ENCODE data around the gene MYLK.
"Not testable (repeated sequence)": the region's sequence is repeated elsewhere in the genome, so short reads cannot be mapped to it uniquely, and the experiment has no call there.

- TF ChIP-seq, protein P1, sequence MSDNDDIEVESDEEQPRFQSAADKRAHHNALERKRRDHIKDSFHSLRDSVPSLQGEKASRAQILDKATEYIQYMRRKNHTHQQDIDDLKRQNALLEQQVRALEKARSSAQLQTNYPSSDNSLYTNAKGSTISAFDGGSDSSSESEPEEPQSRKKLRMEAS (IDR thresholded peaks at IDR 0.05; ENCODE audit: low read depth, low read length): not testable (repeated sequence)
- not testable (repeated sequence) for TF ChIP-seq JUNB (IDR thresholded peaks at IDR 0.05); EP300 (IDR thresholded peaks at IDR 0.05; ENCODE audit: borderline replicate concordance in 1 of 2, control insufficient read depth in 1 of 2, low read depth in 2 of 2, low read length in 2 of 2); EZH2 (IDR thresholded peaks at IDR 0.05; ENCODE audit: borderline replicate concordance, control insufficient read depth, low read depth, low read length); MXI1 (IDR thresholded peaks at IDR 0.05; ENCODE audit: low read depth, low read length); ZSCAN29 (IDR thresholded peaks at IDR 0.05); SMAD5 (IDR thresholded peaks at IDR 0.05; ENCODE audit: low read depth); TARDBP (IDR thresholded peaks at IDR 0.05; ENCODE audit: borderline replicate concordance); BCL11A (IDR thresholded peaks at IDR 0.05; ENCODE audit: low read depth, low read length); GABPA (IDR thresholded peaks at IDR 0.05; ENCODE audit: low read depth)
- TF ChIP-seq, protein P2, sequence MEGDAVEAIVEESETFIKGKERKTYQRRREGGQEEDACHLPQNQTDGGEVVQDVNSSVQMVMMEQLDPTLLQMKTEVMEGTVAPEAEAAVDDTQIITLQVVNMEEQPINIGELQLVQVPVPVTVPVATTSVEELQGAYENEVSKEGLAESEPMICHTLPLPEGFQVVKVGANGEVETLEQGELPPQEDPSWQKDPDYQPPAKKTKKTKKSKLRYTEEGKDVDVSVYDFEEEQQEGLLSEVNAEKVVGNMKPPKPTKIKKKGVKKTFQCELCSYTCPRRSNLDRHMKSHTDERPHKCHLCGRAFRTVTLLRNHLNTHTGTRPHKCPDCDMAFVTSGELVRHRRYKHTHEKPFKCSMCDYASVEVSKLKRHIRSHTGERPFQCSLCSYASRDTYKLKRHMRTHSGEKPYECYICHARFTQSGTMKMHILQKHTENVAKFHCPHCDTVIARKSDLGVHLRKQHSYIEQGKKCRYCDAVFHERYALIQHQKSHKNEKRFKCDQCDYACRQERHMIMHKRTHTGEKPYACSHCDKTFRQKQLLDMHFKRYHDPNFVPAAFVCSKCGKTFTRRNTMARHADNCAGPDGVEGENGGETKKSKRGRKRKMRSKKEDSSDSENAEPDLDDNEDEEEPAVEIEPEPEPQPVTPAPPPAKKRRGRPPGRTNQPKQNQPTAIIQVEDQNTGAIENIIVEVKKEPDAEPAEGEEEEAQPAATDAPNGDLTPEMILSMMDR (IDR thresholded peaks at IDR 0.05 in 2 of 3, conservative IDR thresholded peaks at IDR 0.05 in 1 of 3; ENCODE audit: control insufficient read depth in 2 of 3, extremely low read depth in 1 of 3, insufficient read depth in 1 of 3, low read depth in 3 of 3, low read length in 3 of 3): not testable (repeated sequence)
Measured at GRCh38 chr3:123611674-123612073, 272.5 kb downstream of the MYLK start.
